ENCODE measurements around the gene CASP10. TPM values are rescaled to one million over a fixed set of nuclear protein-coding genes. Genes with fewer than 3 reads are reported as not detected.
"Not testable (repeated sequence)": the region's sequence is repeated elsewhere in the genome, so short reads cannot be mapped to it uniquely, and the experiment has no call there.

Gene CASP10
- total RNA-seq, 1 donor from 2014 or later = 11.7 TPM

DNA sequence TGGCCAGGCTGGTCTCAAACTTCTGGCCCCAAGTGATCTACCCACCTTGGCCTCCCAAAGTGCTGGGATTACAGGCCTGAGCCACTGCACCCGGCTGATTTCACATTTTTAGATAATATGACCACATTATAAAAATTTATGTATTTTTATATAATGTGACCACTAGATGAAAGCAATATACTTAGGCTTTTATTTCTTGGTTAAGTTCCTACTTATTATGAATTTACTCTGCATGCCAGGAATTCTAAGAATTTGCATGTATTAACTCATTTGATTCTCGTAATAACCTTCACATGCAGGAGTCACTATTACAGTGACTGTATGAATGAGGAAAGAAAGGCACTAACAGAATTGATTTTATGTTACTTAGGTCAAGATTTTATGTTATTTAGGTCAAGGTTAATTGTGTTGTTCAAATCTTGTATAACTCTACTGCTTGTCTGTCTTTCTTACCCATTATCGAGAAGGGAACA lies 51.8 kb downstream of the CASP10 start:
- no peak for DNase-seq

GRCh38 chr2:201235860-201236811 lies 53.2 kb downstream of the CASP10 start:
- DNase-seq = peak; percentile 84

DNA sequence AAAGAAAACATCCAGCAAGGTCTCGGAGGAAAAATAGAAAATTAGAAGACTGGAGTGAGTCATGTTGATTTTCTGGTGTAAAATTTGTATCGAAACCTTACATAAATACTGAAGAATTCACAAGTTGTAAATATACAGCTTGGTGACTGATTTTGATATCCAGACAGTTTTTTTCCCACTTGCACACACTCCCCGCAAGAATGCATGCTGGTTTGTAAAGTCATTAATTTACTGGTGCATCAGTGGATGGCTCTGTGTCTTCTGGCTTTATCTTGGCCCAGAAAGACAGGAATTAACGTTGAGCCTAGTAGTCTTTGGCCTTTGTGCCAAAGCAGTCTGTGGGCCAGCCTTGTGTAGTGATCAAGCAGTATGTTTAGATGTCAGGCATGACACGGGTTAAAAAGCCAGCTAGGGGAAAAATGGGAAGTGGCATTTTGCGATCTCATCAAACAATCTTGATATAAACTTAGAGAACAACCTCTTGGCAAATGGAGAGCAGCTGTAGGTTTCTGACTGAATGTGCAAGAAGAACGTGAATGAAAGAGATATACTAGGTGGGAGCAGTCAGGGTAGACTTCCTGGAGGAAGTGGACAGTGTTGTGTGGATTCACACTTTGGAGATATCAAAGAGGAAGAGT lies 54.7 kb downstream of the CASP10 start:
- DNase-seq = no peak

DNA sequence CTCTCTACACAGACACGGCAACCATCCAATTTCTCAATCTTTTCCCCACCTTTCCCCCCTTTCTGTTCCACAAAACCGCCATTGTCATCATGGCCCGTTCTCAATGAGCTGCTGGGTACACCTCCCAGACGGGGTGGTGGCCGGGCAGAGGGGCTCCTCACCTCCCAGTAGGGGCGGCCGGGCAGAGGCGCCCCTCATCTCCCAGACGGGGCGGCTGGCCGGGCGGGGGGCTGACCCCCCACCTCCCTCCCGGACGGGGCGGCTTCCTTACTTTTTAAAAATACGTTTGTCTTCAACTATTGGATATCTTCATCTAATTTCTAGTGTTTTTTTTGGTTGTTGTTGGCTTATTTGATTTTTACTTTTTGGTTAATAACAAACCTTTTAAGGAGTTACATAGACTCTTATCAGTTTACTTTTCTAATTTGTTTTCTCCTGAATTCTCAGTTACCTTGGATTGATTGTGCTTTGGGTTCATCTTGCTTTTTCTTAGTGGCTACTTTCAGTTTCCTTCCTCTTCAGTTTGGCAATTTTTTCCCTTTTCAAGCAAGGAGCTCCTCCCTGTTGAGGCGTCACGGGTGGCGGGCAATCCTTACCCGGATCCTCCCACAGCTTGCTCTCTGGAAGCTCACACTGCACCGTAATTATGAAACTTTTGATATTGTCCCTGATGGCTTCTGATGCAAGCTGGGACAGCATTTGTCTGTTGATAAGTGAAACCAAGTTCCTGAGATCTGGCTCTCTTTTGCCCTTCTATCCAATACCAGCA lies 56.4 kb downstream of the CASP10 start:
- DNase-seq = not testable (repeated sequence)

DNA sequence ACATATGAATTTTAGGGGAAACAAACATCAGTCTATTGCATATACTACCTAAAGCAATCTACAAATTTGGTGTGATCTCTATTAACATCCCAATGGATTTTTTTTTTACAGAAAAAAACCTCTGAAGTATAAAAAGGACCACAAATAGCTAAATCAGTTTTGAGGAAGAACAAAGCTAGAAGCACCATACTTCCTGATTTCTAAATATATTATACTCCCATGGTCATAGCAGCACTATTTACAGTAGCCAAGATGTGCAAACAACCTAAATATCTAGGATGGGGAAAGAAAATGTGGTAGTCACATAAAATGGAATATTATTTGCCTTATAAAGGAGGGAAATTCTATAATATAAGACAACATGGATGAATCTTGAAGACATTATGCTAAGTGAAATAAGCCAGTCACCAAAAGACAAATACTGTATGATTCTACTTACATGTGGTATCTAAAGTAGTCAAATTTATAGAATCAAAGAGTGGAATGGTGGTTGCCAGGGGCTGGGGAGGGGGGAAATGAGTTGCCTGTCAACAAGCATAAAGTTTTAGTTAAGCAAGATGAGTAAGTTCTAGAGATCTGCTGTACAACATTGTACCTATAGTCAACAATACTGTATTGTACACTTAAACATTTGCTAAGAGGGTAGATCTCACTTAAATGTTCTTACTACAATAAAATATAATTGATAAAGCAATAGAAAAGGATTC lies 59.8 kb downstream of the CASP10 start:
- no peak for DNase-seq

GRCh38 chr2:201244829-201245228 lies 61.9 kb downstream of the CASP10 start:
- DNase-seq = no peak

GRCh38 chr2:201246280-201246679 lies 63.3 kb downstream of the CASP10 start:
- no peak for DNase-seq

DNA sequence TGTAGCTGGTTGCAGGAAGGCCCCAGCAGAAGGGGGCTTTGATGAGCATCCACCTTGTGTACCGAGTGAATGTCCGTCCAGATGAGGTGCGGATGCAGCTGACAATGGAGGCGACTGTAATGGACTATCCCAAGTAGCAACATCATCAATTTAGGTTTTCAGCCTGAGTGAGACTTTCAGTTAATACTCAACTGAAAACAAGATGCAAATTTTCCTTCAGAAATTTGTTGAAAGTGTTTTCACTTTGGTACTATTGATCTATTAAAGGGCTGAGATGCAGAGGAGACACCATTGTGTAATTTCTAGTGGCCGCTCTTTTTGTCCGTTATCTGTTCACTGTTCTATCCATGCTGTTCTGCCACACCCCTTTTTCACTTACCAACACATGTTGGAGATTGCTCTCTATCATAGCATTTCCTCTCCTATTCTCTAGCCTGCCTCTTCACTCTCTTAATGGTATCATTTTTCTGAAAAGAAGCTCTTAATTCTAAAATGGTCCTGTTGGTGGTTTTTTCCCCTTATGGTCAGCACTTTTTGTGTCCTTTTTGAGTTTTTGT lies 65.4 kb downstream of the CASP10 start:
- no peak for DNase-seq

DNA sequence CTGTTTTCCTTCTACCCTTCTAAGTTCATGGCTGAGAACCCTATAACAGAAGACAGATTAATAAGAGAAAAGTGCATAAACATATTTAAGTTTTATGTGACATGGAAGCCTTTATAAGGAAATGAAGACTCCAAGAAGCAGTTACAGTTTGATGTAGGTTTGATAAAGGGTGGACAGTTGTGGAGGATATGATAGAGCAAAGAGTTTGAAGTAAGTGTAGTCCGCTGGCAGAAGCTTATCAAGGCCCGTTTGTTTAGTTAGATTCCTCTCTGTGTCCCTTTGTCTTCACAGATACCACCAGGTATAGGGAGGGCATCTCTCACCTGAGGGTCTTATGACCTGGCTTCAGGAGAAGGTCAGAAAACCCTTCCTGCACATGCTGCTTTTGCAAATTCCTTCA lies 66.9 kb downstream of the CASP10 start:
- no peak for DNase-seq

DNA sequence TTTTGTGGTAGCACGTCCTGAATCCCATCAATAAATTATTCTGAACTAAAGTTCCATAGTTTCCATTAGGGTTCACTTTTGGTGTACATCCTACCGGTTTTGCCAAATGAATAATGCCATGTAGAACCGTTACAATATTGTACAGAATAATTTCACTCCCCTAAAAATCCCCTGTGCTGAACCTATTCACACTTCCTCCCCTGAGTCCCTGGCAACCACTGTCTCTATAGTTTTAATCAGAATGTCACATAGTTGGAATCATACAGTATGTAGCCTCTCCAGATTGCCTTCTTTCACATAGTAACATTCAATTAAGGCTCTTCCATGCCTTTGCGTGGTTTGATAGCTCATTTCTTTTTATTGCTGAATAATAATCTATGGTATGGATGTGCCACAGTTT lies 67.8 kb downstream of the CASP10 start:
- no peak for DNase-seq

DNA sequence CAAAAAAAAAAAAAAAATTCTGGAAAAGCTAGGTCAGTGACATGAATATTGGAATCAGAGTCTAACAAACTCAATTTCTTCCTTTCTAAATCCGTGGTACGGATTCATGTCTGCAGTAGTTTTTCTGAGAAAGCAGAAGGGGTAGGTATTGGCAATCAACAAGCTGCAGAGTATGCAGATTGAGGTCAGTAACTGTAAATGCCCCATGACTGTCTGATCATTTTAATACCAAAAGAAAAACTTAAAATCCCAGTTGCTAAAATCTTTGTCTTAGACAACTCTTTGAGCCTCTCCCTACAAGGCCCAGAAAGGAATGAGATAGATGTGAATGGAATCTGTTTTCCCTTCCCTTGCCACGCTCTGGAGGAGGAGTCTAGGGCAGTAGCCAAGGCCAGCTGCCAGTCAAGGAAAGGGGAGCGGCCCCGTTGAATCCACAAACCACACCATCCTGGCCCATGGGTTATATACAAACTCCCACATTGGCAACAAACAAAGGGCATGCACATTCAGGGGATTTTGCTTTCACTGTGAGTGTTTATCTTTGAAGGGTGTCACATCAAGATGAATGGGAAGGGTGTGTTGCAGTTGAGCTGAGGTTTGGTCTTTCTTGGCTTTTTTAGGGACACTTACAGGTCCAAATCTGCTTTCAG lies 71.3 kb downstream of the CASP10 start:
- no peak for DNase-seq

DNA sequence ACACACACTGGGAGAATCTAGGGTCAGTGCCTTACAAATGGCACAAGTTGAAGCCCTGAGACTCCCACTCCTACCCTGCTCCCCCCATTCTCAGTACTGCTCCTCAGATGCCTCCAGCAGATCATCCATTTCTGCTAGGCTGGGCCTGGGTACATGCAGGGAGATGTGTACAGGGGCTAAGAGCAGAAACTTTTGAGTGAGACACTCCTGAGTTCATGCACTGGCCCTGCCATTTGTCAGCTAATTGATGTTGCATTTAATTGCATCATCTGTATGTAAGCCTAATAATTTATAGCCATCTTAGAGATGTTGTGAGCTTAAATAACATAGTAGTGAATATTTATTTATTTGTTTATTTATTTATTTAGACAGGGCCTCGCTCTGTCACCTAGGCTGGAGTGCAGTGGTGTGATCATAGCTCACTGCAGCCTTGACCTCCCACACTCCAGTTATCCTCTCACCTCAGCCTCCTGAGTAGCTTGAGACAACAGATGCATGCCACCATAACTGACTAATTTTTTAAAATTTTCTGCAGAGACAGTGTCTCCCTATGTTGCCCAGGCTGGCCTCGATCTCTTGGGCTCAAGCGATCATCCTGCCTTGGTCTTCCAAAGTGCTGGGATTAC lies 72.6 kb downstream of the CASP10 start:
- DNase-seq = no peak

GRCh38 chr2:201256082-201256481 lies 73.1 kb downstream of the CASP10 start:
- no peak for DNase-seq

DNA sequence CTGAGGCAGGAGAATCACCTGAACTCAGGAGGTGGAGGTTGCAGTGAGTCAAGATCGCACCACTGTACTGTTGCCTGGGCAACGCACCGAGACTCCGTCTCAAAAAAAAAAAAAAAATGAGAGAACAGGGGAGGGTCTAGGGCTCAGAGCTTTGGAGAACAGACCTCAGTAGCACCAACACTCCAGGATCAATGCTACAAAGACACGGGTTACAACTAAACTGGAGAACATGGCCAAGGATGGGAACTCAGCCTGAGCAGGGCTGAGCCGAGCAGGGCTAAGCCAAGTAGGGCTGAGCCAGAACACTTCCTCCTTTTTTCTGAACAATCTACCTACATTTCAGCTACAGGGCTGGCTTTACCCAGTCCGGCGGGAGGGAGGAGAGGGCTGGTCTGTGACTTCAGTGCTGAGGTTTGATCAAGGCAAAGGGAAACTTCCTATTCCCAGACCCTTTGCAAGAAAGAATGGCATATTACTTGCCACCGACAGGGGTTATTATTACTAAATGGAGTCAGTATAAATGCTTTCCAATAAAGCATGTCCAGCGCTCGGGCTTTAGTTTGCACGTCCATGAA lies 74.5 kb downstream of the CASP10 start:
- no peak for DNase-seq

GRCh38 chr2:201257956-201258665 lies 75.2 kb downstream of the CASP10 start:
- DNase-seq = peak; percentile 70

DNA sequence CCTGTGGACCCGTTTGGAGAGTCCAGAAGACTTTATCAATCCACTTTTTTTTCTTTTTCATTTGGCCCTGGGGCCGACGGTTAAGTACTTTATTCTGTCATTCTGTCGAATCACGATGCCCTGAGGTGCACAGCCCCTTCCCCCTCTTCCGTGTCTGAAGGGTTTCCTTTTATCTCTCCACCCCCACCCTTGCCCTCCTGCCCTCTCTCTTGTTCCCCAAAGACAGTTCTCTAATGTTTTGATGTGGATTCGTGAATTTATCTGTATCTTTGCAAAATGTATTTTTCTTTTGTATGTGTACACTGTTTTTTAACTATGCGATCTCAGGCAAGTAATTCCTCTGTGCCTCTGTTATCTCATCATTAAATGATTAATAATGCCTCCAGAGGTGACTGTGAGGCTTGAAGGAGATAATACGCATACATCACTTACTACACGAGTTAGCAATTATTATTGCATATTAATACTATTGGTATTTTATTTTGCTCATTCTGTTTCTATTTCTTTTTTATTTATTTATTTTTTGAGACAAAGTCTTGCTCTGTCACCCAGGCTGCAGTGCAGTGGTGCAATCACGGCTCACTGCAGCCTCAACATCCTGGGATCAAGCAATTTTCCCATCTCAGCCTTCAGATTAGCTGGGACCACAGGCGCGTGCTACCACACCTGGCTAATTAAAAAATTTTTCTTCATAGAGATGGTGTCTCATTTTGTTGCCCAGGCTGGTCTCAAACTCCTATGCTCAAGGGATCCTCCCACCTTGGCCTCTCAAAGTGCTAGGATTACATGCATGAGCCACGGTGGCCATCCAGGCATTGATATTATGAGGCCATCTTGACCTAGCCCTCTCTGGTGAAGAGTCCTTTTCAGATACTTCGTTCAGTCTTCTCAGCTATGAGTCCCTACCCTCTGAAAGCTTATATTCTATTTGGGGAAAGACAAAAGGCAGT lies 76.0 kb downstream of the CASP10 start:
- DNase-seq = no peak

DNA sequence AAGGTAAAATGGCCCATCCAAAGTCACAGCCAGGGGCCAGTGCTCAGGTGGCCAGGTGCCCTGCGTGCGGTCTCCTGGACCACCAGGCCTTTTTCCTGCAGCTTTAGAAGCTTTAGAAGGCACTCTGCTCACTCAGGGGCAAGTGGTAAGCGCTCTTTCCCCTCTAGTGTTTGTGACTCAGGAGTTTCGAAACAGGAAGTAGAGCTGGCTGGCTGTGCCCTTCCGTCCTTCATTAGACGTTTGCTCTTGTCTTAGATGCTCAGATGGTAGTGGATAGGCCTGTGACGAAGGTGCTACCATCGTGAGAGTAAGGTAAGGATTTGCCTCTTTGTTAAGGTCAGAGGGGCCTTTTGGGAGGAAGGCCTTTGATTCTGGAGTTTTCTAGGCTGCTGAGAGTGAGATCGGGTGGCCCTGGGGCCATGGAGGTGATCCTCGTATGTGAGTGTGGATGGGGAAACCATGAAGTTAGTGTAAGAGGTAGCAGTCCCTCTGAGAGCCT lies 77.4 kb downstream of the CASP10 start, which contains the start of gene CASP8:
Gene CASP8 (plus strand): TSS at position 235 of the 499 bp plus-strand sequence. CDS start 5,951 bp downstream, outside the sequence.
- DNase-seq = no peak

DNA sequence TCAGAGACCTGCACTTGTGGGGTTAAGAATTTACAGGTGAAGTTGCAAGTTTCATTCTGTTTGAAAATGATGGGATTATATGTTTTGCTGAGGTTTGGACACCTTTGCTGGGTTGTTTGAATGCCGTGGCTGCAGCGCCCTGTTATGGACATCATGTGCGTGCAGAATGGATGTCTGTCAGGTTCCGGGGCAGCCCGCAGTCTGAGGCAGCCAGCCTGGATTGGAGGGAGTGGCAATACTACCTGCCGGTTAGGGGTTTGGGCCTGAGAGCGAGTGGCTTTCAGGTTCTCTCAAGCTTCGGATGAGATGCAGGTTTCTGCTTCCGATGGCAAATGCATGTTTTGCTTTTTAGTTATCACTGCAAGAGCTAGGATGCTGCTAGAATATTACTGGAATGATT lies 78.5 kb downstream of the CASP10 start:
- no peak for DNase-seq
